SK-N-SH treated with all-trans-retinoic acid at 6 μM for 48 hours (cell line): ENCODE data around the gene TMEM18.

ENCODE experiments used
- ARNTL ChIP-seq: fragments of 450-650 bp; formaldehyde crosslinking; IDR thresholded peaks from 2 replicates; pipeline ENCODE4 v1.5.0; 2020; ENCODE audit warnings: low read depth, mild to moderate bottlenecking, moderate library complexity, borderline replicate concordance
- GLIS3 ChIP-seq: fragments of 250-450 bp; sonication (Bioruptor Pico); IDR thresholded peaks from 2 replicates; pipeline ENCODE4 v1.5.0; 2020; ENCODE audit warnings: mild to moderate bottlenecking, moderate library complexity
- PATZ1 ChIP-seq: fragments of 250-450 bp; sonication (Bioruptor Pico); IDR thresholded peaks from 2 replicates; pipeline ENCODE4 v1.8.0; 2020; ENCODE audit warnings: mild to moderate bottlenecking, moderate library complexity, borderline replicate concordance
- POU6F1 ChIP-seq: fragments of 250-450 bp; sonication (Bioruptor Pico); IDR thresholded peaks from 2 replicates; pipeline ENCODE4 v1.8.0; 2021; ENCODE audit warnings: low read depth, mild to moderate bottlenecking, moderate library complexity, borderline replicate concordance
- PPARA ChIP-seq: fragments of 250-450 bp; sonication (Bioruptor Pico); IDR thresholded peaks from 2 replicates; pipeline ENCODE4 v1.5.0; 2020; ENCODE audit warnings: mild to moderate bottlenecking, borderline replicate concordance
- SNAI2 ChIP-seq: fragments of 250-450 bp; sonication (Bioruptor Pico); IDR thresholded peaks from 2 replicates; pipeline ENCODE4 v1.5.0; 2020; ENCODE audit warnings: mild to moderate bottlenecking, moderate library complexity
- TOX ChIP-seq: fragments of 250-450 bp; sonication (Bioruptor Pico); IDR thresholded peaks from 2 replicates; pipeline ENCODE4 v1.8.0; 2021; ENCODE audit warnings: mild to moderate bottlenecking, moderate library complexity, borderline replicate concordance
- ZC3H10 ChIP-seq: fragments of 250-450 bp; sonication (Bioruptor Pico); IDR thresholded peaks from 2 replicates; pipeline ENCODE4 v1.5.1; 2021; ENCODE audit warnings: mild to moderate bottlenecking, moderate library complexity
- ZFP3 ChIP-seq: fragments of 250-450 bp; sonication (Bioruptor Pico); IDR thresholded peaks from 2 replicates; pipeline ENCODE4 v1.5.0; 2020; ENCODE audit warnings: mild to moderate bottlenecking, moderate library complexity
- ZFP30 ChIP-seq: fragments of 450-650 bp; formaldehyde crosslinking; IDR thresholded peaks from 2 replicates; pipeline ENCODE4 v1.5.0; 2022; ENCODE audit warnings: mild to moderate bottlenecking, moderate library complexity
- ZNF565 ChIP-seq: fragments of 450-650 bp; formaldehyde crosslinking; conservative IDR thresholded peaks from 2 replicates; pipeline ENCODE4 v1.5.0; 2020; ENCODE audit warnings: low read depth, mild to moderate bottlenecking, moderate library complexity
- TF ChIP-seq, protein P1 (sequence below): fragments of 250-450 bp; sonication (Bioruptor Pico); IDR thresholded peaks from 2 replicates; pipeline ENCODE4 v1.5.0; 2020; ENCODE audit warnings: mild to moderate bottlenecking, moderate library complexity
- TF ChIP-seq, protein P2 (sequence below): fragments of 250-450 bp; sonication (Bioruptor Pico); IDR thresholded peaks from 2 replicates; pipeline ENCODE4 v1.5.1; 2020; ENCODE audit warnings: low read depth, mild to moderate bottlenecking, moderate library complexity

DNA sequence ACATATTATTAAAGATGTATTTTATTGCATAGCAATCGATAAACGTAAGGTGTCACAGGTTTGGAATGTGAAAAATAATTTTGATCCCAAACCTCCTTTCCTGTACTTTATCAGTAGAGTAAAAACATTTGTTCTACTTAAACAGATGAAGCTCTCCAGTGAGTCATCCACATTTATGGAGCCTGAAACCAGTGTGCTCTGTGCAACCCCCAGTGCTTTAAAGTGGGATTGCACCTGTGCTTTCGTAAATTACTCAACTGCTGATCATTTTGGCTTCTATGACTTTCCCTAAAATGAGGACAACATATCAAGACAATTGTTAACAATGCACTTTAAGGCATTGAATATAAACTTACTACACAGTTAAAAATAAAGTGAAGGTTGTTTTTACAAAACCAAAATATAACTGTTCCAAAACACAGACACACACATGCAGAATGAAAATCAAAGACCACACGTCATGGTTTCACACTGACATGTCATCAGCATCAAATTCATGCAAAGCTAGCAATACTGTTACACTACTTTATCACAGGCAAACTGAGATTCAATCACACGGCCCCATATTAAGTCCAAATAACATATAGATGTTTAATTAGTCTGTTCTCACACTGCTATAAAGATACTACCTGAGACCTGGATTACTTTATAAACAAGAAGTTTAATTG is 9.7 kb downstream of the TMEM18 start:
- TF ChIP-seq, protein P1, sequence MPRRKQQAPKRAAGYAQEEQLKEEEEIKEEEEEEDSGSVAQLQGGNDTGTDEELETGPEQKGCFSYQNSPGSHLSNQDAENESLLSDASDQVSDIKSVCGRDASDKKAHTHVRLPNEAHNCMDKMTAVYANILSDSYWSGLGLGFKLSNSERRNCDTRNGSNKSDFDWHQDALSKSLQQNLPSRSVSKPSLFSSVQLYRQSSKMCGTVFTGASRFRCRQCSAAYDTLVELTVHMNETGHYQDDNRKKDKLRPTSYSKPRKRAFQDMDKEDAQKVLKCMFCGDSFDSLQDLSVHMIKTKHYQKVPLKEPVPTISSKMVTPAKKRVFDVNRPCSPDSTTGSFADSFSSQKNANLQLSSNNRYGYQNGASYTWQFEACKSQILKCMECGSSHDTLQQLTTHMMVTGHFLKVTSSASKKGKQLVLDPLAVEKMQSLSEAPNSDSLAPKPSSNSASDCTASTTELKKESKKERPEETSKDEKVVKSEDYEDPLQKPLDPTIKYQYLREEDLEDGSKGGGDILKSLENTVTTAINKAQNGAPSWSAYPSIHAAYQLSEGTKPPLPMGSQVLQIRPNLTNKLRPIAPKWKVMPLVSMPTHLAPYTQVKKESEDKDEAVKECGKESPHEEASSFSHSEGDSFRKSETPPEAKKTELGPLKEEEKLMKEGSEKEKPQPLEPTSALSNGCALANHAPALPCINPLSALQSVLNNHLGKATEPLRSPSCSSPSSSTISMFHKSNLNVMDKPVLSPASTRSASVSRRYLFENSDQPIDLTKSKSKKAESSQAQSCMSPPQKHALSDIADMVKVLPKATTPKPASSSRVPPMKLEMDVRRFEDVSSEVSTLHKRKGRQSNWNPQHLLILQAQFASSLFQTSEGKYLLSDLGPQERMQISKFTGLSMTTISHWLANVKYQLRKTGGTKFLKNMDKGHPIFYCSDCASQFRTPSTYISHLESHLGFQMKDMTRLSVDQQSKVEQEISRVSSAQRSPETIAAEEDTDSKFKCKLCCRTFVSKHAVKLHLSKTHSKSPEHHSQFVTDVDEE (CRISPR knock-in tag): no peak
- TF ChIP-seq ARNTL (CRISPR knock-in tag): no peak
- no peak for TF ChIP-seq ZFP30 (CRISPR knock-in tag)
- TF ChIP-seq PPARA (CRISPR knock-in tag): no peak
- TF ChIP-seq PATZ1: no peak
- no peak for TF ChIP-seq SNAI2 (CRISPR knock-in tag)
- no peak for TF ChIP-seq ZC3H10 (CRISPR knock-in tag)
- TF ChIP-seq ZNF565 (CRISPR knock-in tag): no peak
- TF ChIP-seq, protein P2, sequence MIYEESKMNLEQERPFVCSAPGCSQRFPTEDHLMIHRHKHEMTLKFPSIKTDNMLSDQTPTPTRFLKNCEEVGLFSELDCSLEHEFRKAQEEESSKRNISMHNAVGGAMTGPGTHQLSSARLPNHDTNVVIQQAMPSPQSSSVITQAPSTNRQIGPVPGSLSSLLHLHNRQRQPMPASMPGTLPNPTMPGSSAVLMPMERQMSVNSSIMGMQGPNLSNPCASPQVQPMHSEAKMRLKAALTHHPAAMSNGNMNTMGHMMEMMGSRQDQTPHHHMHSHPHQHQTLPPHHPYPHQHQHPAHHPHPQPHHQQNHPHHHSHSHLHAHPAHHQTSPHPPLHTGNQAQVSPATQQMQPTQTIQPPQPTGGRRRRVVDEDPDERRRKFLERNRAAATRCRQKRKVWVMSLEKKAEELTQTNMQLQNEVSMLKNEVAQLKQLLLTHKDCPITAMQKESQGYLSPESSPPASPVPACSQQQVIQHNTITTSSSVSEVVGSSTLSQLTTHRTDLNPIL (CRISPR knock-in tag): no peak
- no peak for TF ChIP-seq GLIS3 (CRISPR knock-in tag)
- TF ChIP-seq POU6F1 (CRISPR knock-in tag): no peak
- no peak for TF ChIP-seq ZFP3 (CRISPR knock-in tag)
- TF ChIP-seq TOX (CRISPR knock-in tag): no peak
